NCI-H345 treated with DMSO at 0.1 percent for 48 hours (cell line): ENCODE measurements around the gene ATP5F1D.

ENCODE experiments used
- DNase-seq: peaks from one replicate; lab custom pipeline; 2025; ENCODE audit not compliant: unreplicated experiment; lab: John Stamatoyannopoulos, UW

ATP5F1D gene

GRCh38 chr19:1232652-1233072, 8.9 kb upstream of the ATP5F1D start:
- DNase-seq, result no peak

DNA sequence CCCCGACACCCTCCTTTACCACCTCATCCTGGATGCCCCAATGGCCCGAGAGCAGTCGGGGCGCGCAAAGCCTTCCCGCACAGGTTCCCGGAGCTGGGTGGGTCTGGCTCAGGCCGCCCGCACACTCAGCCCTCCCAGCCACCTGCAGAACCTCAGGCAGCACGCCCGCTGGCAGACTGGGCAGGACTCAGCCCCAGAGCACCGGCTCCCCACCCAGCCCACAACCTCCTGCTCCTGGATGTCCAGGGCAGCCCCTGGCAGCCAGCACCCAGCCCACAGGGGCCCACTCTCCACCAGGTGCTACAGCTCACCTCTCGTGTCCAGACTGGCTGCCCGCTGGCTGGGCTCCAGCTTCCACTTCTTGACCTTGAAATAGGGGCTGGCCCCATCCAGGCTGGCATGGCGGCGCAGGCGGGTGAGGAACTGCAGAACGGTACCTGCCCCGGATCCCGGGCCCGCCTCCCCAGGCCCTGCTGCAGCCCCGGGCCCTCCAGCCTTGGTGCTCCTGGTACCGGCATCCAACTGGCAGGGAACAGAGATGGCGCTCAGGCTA, 8.4 kb upstream of the ATP5F1D start:
- DNase-seq, result no peak

DNA sequence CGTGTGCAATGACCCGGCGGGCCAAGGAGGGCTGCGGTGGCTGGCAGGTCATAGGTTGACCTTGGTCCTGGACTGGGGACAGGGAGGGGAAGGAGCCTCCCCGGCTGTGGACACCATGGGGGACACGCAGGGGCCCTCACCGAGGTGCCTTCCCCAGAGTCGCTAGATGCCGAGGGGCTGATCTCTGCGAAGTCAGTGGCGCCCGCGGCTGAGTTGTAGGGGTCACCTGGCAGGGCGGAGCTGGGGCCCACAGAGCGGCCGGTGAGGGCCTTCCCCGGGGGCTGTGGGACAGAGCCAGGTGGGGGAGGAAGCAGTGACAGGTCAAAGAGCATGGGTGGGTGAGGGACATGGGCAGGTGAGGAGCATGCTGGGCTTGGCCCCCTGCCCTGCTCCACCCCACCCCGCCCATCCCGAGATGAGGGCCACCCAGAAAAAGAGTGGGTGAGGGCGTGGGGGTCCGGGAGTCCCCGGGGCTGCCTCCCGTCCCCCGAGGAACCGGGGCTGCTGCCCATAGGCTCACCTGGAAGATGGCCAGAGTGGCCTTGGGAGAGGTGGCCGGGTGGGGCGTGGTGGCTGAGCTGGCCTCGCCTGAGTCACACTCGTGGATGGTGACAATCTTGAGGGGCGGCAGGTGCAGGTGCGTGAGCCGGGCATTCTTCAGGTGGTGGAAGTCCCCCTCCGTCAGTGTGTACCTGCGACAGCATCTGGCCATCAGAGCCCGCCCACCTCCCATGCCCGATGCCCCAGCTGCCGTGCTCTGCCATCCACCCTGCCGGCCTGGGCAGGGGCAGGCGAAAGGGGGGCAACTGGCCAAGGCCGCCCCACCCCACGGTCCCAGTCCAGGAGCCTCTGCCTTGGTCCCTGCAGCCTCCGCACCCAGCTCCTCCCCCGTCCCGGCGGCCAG, 7.2 kb upstream of the ATP5F1D start:
- no peak for DNase-seq

DNA sequence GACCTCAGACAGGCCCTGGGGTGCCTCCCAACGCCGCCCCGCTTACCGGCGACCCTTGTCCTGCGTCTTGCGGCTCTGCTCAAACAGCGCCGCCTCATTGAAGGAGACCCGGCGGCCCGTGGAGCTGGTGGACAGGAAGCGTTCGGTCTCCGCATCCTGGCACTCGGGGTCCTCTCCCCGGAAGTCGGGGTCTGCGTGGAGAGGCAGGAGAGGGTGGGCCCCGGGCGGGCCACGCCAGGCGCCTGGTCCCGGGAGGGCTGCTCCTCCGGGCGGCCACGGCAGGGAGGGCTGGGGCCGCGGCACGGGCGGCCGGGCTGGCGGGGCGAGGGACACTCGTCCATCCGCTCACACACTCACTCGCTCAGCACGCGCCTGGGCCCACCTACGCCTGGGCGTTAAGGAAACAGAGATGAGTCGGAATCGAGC, 6.6 kb upstream of the ATP5F1D start:
- DNase-seq, result no peak

DNA sequence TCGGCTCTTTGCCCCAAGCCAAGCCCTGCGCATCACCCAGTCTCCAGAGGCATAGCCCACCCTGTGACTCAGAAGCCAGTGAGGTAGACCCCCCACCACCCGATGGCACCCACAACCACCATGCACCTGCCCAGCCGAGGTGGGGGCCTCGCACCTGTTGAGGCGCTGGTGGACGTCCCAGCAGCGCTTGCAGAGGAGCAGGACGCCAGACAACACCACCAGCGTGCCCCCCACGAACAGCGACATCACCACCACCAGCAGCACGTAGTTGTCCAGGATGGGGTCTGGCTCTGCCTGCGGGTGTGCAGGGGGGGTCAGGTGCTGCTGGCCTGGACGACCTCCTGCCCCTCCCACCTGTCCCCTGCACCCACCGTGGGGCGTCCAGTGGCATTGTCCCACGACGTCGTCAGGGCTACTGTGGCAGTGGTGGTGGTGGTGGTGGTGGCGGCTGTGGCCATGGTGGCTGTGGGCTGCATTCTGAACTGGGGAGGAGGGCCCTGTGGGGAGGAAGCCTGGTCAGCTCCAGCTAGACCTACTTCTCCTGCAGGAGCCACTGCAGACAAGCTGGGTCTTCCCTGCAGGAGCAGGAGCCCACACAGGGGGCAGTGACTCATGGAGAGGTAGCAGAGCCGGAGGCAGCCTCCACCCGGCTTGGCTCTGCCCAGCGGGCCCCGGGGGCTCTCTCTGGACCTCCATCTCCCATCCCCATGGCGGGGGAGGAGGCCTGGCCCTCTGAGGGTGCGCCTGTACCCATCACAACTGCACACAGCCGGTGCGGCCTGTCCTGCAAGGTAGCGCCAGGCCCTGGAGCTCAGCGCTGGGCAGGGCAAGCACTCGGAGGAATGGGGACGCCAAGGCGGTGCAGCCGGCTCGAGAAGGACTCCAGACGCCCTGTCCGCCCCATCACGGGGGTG, 5.7 kb upstream of the ATP5F1D start:
- DNase-seq, result no peak

- no peak for DNase-seq
Observed at GRCh38 chr19:1236576-1236975, 5.0 kb upstream of the ATP5F1D start.

- no peak for DNase-seq
Observed at GRCh38 chr19:1237027-1237659, 4.4 kb upstream of the ATP5F1D start.

GRCh38 chr19:1237754-1238368, 3.7 kb upstream of the ATP5F1D start, which contains the start of gene CBARP:
TSS of gene CBARP (minus strand) at chr19:1238005. CDS start at chr19:1236100, 1,905 bp downstream.
- DNase-seq, result no peak

- no peak for DNase-seq
Observed at GRCh38 chr19:1238369-1239303, 2.9 kb upstream of the ATP5F1D start.

DNA sequence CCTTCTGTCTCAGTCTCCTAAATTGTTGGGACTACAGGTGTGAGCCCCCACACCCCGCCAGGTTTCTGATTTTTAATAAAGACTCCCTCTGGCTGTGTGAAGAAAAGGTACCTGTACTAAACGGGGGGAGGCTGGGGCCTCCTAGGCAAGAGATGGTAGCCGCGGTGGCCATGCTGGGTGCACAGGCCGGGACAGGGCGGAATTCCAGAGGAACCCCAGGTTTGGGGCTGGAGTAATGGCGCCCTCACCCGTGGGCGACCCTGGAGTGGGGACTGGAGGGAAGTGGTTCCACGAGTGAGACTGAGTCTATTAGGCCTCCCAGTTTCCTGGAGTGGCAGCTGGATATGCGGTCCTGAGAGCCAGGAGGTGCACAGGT, 2.1 kb upstream of the ATP5F1D start:
- no peak for DNase-seq

DNA sequence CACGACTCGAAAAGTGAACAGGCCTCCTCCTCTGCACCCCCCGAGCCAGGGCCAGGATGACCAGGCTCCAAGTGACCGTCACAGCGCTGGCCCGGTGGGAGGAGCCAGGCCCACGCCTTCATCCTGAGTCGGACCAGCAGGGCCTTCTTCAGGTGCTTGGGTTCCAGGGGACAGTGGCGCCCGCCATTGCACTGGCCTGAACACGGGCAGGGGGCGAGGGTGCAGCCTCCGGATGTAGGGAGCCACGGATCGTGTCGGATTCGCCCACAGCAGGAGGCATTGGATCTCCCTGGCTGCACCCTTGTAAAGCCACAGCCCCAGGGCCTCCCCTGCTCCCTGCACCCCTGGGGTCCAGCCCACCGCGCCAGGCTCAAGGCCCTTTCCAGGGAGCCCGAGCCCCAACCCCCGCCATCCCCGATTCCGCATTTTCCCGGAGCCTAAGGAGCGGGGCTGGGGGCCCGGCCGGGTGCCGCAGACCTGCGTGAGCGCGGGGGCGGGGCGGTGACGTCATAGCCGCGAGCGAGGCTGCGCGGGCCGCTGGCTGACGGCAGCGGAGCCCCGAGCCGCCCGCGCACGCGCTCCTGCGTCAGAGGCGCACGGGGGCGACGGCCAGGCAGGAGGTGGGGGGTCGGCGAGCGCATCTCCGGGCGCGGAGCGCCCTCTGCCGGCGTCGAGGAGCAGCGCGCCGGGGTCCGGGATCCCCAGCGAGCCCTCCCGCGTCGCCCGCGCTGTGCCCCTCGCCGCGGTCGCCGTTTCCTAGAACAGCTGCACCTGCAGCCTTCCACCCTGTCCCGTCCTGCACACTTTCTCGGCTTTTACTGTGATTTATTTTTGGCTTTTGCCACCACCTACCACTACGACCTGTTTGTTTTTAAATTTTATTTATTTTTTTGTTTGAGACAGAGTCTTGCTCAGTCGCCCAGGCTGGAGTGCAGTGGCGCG, 1.5 kb upstream of the ATP5F1D start:
- peak; percentile 79 for DNase-seq

GRCh38 chr19:1240925-1241324, 626 bp upstream of the ATP5F1D start:
- DNase-seq, result no peak

- DNase-seq, result peak; percentile 41
Observed at GRCh38 chr19:1243768-1244692, 2.5 kb downstream of the ATP5F1D start.

DNA sequence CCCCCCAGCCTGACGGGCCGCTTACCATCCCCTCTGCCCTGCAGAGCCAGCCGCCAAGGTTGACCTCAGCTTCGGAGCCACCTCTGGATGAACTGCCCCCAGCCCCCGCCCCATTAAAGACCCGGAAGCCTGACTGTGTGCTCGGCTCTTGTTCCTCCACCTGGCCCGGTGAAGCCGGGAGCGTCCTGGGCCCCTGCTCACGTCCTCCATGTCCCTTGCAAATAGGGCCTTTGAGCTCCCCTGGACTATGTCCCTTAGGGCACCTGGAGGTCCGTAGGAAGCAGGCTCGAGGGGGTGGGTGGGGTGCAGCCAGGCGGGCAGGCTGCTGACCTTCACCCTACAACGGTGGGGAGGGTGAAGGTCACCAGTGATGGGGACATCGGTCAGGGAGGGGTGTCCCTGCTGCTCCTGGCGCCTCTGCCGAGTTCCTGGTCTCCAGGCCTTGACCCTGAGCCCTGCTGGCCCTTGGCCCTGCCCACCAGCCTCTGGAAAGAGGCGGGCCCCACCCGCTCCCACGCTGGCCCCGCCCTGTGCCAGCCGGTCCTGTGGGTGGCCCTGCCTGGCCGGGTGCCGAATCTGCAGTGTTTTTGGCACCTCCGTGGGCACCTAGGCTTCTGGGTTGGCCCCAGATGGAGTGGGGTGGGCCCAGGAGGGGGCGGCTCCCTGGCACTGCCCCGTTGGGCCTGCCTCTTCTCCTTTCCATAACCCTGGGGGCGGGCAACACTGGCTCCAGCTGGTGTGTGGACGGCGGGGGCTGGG, 3.3 kb downstream of the ATP5F1D start:
- no peak for DNase-seq

DNA sequence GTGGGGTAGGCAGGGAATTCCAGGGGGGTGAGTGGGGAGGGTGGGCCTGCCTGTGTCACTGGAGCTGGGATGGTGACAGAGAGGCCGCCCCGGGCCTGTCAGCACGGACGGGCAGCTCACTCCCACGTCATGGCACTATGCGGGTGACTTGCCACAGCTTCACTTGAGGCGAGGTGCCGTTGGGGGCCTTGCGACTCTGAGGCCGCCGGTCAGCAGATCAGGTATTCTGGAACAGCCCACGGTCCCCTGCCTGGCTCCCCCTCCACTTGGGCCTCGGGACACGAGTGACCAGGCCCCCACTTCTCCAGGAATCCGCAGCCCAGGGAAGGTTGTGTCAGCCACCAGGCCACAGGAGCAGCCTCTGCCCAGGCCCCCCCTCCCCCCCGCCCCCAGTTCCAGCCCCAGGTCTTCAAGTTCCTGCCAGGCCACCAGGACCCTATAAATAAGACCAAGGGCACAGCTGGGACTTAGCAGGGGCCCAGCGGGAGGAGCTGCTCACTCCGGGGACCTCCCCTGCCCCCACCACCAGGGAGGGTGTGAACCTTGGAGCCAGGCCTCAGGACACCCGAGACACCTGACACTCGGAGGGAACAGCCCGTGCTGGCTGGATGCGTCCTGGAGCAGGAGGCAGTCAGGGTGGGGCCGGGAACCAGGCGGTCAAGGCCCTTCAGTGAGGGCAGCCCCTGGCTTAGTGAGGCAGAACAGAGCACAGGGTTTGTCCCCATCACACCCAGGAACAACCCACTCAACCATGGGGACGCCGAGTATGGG, 4.1 kb downstream of the ATP5F1D start:
- no peak for DNase-seq
